Vagina (tissue), 2 donors: Measurements from ENCODE around the gene MUC6.

Experiments used
- POLR2A ChIP-seq, 2 donors: fragments of 450-650 bp; IDR thresholded peaks; one replicate each; pipeline ENCODE4 v1.6.1; 2017; ENCODE audit warnings: antibody characterized with exemption in 2 of 2, mild to moderate bottlenecking in 2 of 2, moderate library complexity in 2 of 2
- POLR2AphosphoS5 ChIP-seq, 2 donors: sonication (generic); formaldehyde crosslinking; IDR thresholded peaks; one replicate each; pipeline ENCODE4 v1.9.0; 2017; ENCODE audit warnings: antibody characterized with exemption in 2 of 2, mild to moderate bottlenecking in 2 of 2, low read depth in 1 of 2; ENCODE audit not compliant: insufficient read depth in 1 of 2
- TF ChIP-seq, protein P1 (sequence below), 3 experiments: fragments of 450-650 bp in 2 of 3; fragments of 200-600 bp in 1 of 3; sonication (generic) in 1 of 3; IDR thresholded peaks; one replicate each; pipeline ENCODE4 v1.5.1; 2017 to 2019; ENCODE audit warnings: antibody characterized with exemption in 3 of 3, mild to moderate bottlenecking in 2 of 3, moderate library complexity in 2 of 3

DNA sequence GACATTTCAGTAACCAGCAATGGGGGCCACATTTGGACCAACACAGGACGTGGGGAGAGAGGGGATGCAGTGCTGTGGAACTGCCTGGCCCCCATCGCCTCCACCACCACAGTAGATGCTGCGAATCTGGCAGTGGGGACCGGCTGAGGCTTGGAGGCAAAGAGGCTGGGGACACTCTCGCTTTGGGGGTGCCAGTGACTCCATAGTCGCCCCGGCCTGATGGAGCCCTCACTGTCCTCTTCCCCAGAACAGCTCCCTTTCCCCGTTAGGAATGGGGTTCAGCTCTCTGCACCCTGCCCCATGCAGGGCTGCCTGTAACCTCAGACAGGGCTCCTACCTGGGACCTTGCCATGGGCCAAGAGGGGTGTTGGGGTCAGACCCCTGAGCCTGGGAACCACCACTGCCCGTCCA is 36.3 kb upstream of the MUC6 start:
- TF ChIP-seq, protein P1, sequence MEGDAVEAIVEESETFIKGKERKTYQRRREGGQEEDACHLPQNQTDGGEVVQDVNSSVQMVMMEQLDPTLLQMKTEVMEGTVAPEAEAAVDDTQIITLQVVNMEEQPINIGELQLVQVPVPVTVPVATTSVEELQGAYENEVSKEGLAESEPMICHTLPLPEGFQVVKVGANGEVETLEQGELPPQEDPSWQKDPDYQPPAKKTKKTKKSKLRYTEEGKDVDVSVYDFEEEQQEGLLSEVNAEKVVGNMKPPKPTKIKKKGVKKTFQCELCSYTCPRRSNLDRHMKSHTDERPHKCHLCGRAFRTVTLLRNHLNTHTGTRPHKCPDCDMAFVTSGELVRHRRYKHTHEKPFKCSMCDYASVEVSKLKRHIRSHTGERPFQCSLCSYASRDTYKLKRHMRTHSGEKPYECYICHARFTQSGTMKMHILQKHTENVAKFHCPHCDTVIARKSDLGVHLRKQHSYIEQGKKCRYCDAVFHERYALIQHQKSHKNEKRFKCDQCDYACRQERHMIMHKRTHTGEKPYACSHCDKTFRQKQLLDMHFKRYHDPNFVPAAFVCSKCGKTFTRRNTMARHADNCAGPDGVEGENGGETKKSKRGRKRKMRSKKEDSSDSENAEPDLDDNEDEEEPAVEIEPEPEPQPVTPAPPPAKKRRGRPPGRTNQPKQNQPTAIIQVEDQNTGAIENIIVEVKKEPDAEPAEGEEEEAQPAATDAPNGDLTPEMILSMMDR (IDR thresholded peaks at IDR 0.05): no peak
- TF ChIP-seq POLR2A (IDR thresholded peaks at IDR 0.05): no peak
- TF ChIP-seq POLR2AphosphoS5 (IDR thresholded peaks at IDR 0.05; ENCODE audit: insufficient read depth in 1 of 2, low read depth in 1 of 2): no peak
